GM03348 (cell line): ENCODE data around the gene CMKLR1.

ENCODE experiments used
- DNase-seq: peaks from one replicate; pipeline ENCODE4 v3.0.0; 2012; ENCODE audit warnings: low spot score

CMKLR1 gene

DNA sequence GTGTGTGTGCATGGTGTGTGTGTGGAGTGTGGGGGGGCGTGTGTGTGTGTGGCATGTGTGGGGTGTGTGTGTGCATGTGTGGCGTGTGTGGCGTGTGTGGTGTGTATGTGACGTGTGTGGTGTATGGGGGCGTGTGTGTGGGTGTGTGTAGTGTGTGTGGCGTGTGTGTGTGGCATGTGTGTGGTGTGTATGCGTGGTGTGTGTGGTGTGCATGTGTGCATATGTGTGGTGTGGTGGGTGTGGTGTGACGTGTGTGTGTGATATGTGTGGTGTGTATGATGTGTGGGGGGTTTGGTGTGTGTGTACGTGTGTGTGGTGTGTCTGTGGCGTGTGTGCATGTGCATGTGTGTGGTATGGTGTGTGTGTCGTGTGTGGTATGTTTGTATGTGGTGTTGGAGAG is 24.1 kb upstream of the CMKLR1 start:
- no peak for DNase-seq

DNA sequence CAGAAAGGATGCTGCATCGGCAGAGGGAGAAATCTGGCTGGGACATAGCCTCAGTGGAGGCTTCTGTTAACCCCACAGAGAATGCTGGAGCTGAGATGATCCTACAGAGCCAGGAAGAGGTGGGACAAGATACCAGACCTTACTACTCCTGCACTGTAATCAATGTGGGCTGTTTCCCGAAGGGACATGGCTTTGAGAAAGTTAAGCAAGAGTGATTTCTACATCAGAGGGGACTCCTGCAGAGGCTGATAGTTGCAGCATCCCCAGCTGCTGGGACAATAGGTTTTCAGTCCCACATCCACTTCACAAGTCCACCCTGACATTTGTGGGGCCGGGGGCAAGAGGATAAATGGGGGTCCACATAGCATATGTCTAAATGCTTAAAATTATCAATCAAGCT is 22.5 kb upstream of the CMKLR1 start:
- DNase-seq = no peak

DNA sequence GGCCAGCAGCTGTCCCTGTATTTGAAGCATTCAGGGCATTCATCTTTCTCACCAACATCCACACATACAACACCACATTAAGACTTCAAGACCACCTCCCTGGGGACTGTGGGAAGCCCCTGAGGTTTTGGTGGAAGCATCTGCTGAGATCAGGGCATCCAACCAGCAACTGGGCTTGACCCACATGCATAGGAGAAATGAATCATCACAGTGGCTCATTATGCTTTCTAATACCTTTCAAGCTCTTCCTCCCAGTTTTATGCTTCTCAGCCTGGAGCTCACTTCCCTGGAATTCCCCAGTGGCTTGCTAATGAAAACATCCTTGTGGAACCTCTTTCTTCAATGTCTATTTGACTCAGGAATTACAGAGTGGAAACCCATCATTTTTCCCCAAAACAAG is 21.4 kb upstream of the CMKLR1 start:
- no peak for DNase-seq

DNA sequence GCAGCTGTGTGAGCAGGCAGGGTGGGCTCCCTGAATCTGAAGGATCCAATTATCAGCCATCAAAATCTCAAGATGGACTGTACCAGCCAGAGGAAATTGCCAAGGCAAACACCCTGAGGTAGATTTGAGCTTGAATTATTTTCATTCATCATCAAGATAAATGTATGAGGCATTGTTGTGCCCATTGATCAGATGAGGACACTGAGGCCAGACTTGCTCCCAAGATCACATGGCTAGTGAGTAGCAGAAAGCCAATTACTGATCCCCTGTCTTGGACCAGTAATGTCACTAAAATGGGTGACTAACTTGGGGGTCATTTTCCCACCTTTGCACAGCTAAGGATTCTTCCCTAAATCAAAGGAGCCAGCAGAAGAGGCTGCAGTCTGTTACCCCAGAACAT is 20.9 kb upstream of the CMKLR1 start:
- DNase-seq = no peak

DNA sequence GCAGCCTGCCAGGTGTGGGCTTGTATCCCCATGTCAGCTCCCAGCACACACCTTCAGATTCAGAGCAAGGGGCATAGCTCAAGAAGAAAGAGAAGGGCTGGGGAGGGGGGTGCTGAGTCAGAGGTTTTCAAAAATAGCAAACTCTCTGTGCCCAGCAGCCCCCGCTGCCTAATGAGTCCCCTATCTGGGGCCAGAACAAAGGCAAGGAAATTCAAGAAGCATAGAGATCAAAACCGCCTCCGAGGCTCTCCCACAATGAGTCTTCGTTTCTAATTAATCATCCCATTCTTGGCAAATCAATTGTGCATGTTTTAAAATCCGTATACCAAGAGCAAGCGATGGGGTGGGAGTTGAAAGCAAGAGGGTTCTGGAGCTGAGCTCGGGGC is 19.5 kb upstream of the CMKLR1 start:
- DNase-seq = no peak

DNA sequence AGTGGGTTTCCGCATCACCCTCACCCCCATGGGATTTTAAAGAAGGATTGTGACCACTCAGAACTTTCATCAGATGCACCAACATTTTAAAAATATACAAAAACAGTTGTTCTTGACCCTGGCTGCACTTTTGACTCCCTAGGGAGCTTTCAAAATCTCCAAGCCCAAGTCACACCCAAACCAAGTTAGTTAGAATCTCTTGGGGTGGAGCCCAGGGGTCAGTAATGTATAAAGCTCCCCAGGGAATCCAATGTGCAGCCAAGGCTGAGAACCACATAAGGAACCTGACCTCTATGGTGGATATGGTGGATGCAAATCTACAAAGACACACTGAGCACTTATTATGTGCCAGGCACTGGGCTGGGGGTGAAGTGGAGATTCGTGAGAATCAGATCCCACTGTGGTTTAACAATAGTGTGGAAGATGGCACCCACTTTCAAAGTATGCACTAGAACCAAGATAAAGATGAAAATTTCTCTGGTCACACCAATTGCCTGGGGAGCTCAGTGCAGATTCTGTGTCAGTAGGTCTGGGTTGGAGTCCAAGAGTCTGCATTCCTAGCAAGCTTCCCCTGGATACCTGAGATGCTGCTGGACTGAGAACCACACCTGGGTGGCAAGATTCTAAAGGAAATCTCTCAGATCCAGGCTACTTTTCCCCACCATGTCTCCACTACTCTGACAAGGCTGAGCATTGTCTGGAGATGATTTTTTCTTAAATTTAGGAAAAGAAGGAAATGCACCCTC is 18.9 kb upstream of the CMKLR1 start:
- DNase-seq = no peak

DNA sequence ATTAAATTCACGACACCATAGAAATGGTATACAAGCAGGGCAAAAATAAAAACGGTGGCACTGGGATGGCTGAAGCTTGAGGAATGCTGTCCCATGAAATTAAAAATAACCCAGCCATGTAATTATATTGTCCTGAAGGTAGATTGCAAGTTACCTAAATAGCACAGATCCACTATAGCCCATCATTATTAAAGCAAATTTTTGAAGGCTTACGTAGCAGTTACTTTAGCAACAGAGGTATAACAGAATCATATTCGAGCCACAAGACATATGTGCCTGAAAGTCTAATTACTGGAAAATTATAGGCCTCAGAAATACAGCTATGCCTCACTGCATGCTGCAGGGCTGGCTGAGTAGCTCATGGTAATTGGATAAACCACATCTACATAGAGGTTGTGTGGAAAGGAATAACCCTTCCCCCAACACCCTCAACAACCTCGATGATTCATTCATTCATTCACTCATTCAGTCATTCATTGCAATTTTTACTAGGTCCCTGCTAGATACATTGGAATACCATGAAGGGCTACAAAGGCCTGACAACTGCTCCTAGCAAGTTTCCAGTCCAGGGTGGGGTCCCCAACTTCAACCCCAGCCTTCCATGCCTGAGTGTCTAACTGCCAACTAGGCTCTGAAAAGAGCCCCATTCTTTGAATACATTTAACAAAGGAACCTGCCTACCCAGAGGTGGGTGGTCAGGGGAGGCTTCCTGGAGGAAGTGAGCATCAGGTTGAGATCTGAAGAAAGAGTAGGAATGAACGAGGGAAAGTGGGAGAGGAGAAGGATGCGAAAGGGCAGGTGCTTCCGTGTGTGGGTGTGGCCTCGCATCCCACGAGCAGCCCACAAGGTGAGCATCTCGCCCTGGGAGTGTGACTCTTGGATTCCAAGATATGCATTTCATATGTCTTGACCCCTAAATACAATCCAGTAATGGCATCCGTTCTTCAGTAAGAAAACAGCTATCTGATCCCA is 18.0 kb upstream of the CMKLR1 start:
- no peak for DNase-seq

DNA sequence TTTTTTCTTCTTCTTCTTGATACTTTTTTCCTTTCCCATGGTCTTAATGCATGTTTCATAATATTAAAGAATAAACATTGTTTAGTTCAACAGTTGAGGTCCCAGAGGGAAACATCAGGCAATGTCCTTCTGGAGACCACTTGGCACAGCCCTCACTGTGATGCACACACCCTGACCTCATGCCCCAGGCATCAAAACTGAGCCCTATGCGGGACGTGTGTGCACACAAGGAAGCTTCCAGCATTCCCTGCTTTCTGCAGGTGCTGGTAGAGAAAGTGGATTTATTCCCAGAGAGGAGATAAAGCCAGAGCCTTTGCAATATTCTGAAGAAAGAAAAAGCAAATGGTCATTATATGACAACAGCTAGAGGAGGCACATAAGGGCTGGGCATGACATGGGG is 16.0 kb upstream of the CMKLR1 start:
- DNase-seq = no peak

DNA sequence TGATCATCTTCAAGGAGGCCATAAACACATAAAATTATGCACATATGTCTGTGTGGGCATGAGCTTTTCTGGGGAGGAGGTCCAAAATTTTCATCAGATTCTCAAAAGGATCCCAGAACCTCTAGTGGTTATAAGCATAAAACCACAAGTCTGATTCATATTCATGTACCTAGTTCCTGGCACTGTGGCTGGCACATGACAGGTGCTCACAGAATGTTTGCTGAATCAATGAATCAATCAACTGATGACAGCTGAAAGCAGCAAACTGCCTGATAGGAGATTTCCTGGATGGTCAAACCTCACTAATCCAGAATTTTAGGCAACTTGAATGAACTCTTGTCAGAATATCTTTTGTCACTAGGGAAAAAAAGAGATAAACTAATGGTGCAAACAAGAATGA is 13.5 kb upstream of the CMKLR1 start:
- no peak for DNase-seq

DNA sequence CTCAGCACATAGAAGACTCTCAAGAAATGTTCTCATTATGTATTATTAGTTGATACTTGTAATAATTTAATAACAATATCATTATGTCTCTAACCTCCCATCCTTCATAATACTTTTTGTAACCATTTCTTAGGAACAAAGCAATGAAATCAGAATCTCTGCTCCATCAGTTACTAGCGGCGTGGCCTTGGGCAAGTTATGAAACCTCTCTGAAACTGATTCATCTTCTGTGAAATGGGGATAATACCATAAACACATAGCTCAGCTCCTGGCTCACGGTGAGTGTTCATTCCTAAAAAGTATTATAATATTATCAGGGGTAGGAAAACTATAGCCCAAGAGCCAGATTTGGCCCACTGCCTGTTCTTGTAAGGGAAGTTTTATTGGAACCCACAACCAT is 11.4 kb upstream of the CMKLR1 start:
- no peak for DNase-seq

DNA sequence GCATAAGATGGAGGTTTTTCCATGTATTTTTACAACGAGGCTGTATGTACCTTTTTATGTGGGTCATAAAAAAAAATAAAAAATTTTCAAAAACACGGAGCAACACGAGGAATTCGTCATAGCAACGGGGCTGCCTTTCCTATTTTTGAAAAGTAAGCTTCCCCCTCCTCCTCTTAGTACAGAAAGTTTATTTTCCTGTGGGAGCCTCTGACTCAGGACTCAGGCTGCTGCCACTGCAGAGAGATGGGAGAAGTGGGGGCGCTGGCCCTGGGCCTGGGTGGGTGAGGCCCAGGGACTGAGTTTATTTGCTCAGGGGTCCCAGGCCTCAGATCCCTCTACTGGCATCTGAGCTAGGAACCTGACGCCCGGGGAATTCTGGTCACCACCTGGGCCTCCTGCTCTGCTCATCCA is 10.2 kb upstream of the CMKLR1 start:
- no peak for DNase-seq

DNA sequence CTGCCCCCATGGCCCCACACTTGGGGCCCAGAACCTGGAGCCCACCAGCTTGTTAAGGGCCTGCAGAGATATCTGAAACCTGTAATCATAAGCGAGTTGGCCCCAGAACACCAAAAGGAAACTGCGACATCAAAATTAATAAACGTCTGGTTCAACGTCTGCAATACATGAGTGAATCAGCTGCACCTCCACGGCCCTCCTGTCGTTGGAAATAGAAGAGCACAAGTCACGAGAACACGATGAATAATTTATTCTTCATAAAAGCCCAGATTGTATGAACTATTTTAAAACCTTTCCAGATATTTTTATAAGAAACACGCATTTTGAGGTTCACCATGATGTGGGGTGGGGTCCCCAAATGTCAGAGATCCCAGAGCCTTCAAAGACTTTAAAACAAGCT is 9.7 kb upstream of the CMKLR1 start:
- DNase-seq = no peak

DNA sequence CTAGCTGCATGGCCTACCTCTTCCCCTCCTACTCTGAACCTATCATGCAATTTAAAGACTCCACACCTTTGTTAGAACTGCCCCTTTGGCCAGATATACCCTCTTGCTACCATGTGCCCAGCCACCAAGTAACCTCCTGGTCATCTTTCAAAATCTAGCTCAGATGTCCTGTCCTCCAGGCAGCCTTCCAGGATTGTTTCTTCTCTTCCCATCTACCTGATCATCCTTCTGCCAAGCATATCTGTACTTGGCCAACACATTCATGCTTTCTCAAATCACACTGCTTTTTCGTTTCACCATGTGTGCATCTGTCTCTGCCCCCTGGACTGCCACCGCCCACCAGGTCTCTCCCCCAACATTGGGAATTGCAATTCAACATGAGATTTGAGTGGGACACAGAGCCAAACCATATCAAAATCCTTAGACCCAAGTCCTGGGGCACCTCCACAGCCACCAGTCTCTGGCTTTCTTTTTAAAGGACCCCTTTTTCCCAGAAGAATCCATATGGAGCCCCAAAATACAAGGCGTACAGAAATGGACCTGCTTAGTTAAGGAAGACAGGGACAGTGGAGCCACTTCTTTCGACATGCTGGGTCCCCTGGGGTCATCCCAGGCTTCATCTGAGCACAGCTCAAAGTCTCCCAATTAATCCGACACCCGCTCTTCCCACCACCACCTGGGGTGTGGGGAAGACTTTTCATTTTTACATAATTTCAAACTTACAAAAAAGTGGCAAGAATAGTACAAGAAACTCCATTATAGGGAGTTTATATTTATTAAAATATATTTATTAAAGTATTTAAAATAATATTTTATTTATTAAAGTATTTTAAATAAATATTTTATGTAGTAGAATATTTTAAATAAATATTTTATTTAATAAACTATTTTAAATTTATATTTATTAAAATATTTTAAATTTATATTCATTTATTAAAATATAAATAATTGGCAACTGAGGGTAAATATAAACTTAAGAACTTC is 7.9 kb upstream of the CMKLR1 start:
- no peak for DNase-seq

DNA sequence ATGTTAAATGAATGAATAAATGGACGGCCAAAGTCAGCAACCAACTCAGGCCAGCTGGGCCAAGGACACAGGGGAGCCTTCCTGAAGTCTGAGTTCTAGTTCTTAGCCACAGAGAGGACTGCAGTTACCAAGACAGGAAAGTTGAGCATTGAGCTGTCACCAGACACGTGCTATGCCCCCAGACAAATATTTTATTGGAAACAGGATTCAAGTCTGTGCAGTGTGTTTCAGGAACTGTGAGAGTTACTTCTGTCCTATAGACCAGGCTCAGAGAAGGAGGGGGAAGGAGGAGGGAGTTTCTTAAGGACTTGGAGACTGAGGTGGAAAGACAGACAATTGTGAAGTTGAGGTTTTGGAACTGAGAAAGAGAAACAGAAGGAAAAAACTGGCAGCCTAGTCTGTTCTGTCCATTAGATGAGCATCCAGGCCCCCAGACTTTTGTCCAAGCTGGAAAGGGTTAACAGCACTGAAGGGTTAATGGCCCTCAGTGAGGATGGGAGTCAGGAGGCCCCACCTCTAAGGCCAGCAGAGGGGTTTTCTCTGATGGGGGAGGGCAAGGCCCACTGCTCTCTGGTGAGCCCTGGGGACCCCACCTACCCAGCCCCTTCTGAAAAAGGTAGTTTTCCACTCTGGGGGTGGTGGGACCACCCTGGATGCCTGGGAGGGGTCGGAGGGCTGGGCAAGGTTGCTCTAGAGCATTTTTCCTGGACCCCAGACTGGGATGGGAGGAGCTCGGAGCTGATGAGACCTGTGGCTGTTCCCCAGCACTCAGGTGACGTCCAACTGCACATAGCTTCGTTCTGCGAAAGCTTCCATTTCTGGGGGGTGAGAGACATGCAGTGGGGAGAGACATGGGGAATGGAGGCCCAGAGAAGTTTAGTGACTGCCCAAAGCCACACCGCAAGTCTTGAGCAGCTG is 6.9 kb upstream of the CMKLR1 start:
- no peak for DNase-seq

DNA sequence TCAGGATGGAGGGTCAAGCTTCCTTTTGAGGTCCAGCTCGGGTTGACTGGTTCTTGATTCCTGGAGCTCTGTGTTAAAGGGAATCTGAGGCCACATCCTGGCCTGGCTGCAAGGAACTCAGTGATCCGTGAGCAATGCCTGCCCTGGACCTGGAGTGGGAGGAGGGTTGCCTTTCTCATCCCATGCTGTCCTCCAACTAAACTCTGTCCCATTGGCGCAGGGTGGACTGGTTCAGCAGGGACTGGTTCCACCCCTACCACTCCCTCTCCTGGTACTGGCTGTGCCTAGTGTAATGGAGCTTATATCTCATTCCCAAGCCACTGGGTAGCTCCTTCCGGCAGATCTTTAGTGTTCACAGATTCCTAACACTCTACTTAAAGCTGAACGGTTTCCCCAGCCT is 3.9 kb upstream of the CMKLR1 start:
- no peak for DNase-seq

DNA sequence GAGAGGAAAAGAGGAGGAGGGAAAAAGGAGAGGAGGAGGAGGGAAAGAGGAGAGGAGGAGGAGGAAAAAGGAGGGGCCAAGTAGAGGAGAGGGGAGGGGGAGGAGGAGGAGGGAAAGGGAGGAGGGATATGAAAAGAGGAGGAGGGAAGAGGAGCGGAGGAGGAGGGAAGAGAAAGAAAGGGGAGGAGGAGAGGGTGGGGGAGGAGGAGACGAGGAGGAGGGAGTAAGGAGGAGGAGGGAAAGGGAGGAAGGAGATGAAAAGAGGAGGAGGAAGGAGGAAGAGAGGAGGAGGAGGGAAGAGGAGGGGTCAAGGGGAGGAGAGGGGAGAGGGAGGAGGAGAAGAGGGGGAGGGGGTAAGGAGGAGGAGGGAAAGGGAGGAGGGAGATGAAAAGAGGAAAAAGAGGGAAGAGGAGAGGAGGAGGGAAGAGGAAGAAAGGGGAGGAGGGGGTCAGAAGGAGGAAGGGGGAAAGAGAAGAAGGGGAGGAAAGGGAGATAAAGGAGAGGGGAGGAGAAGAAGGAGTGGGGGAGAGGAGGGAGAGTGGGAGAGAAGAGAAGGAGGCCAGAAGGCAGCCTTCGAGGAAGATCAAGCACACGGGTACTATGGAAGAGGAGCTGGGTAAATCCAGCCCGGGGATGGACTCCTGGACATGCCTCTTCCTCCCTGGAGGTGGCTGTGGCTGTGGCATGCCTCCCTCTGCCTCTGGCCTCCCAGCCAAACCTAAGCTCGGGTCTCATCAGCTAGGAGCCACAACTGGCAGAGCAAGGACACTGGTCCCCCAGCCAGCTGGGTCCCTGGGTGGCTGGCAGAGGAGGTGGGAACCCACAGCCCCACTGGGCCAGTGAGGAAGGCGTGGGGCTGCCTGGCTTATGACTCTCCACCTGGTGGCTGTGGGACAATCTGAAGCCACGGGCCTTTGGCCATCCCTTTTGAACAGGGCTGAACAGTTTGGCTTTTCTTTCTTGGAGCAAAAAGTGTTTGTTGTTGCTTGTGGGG is 3.0 kb upstream of the CMKLR1 start:
- no peak for DNase-seq

DNA sequence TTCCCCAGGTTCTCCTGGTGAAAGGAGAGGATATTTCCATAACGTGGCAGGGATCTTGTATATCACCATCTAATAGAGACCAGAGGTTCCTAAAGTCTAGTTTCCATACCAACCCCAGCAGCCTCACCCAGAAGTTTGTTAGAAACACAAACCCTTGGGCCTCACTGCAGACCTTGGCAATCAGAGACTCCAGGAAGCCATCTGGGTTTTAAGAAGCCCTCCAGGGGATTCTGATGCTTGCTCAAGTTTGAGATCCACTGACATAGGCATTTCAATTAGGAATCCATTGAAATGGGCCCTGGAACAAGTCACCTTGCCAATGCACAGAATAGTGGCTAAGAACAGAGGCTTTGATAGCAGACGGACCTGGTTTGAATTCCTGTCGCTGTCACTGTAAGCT is 2.2 kb upstream of the CMKLR1 start:
- no peak for DNase-seq

DNA sequence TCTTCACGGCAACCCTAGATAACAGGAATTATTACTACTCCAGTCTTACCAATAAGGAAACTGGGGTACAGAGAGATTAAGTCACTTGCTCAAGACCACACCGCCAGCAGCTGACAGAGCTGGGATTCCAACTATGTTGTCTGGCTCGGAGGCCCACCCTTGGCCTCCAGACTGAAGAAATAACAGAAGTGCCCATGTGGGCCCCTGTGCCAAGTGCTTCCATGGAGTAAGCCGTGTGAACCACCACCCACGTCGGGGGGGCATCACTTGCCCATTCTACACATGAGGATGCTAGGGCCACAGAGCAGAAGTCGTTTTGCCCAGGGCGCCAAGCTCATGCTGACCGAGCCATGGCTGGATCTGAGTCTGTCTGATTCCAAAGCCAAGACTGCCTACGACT is 926 bp upstream of the CMKLR1 start:
- no peak for DNase-seq

DNA sequence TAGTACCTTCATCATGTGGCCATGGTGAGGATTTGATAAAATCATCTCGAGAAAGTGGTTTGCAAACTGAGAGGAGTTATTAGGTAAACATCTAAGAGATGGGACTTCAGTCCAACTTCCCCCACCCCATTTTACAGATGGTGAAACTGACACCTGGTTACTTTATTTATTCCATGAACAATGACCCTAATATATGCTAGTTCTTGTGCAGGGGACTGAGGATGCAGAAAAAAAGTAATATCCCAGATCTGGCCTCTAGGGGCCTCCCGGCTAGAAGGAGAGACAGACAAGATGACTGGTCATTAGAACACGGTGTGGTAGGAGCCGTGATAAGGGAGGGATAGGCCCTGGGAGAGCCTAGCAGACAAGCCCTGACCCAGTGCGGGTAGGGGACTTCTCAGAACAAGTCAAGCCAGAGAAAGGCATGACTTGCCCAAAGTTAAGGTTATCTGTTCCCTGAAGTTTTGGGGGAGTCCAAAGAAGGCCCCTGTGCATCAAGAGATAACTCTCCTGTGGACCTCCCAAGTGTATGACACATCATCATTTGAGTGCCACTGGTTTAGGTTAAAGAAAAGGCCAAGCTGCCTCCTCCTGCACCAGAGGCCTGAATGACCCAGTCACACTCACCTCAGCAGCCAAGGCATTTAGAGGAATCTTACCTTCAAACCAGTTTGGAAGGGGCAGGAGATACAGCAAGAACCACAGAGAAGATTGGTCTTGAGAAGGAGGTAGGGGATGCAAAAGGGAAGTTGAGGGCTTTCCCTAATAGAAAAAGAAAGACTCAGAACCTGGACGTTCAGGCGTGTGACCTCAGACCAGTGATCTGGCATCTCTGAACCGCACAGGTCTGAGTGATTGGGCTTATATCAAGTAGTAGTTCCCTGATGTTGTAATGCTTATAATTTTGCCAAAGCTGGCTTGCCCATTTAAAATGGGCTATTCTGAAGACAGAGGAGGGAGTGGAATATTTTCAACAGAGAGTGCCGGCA is 1.6 kb downstream of the CMKLR1 start:
- peak; percentile 29 for DNase-seq
